Measurements from ENCODE around the gene ELFN2. TPM values are rescaled to one million over a fixed set of nuclear protein-coding genes. Genes with fewer than 3 reads are reported as not detected.

The ELFN2 gene
- total RNA-seq, 4 donors from 2014 or later: 0.30 to 4.4 (median 3.1) TPM

GRCh38 chr22:37337204-37337943 lies 89.9 kb downstream of the ELFN2 start:
- WGBS, 2 donors: 72 to 73% methylated on average over 8 of the region's 8 CpGs
- Histone ChIP-seq H3K27ac (no peak overlapping the region), H3K4me1 (peaks cover 0 to 11% (median 4%) of the 10 kb centered on the region in 4 donors), H3K4me3 (no peak overlapping the region), H3K36me3 (no peaks in the 10 kb centered on the region), H3K9me3 (no peaks in the 10 kb centered on the region), H3K27me3 (peaks cover 0 to 79% of the 10 kb centered on the region in 2 donors)
- DNase-seq (ENCODE audit: low spot score in 2 of 2): no peak
- TF ChIP-seq CTCF (IDR thresholded peaks at IDR 0.05) (no peak), POLR2A (IDR thresholded peaks at IDR 0.05) (no peak), EP300 (IDR thresholded peaks at IDR 0.05) (no peak)

GRCh38 chr22:37336579-37336978 lies 90.7 kb downstream of the ELFN2 start:
- WGBS, 2 donors: 57 to 64% methylated on average over 8 of the region's 8 CpGs
- Histone ChIP-seq H3K4me3 (no peak overlapping the region), H3K27ac (no peak overlapping the region), H3K36me3 (no peaks in the 10 kb centered on the region), H3K9me3 (no peaks in the 10 kb centered on the region), H3K4me1 (peaks cover 0 to 11% (median 4%) of the 10 kb centered on the region in 4 donors), H3K27me3 (peaks cover 0 to 83% of the 10 kb centered on the region in 2 donors)
- no peak for DNase-seq (ENCODE audit: low spot score in 2 of 2)
- TF ChIP-seq POLR2A (IDR thresholded peaks at IDR 0.05) (no peak), EP300 (IDR thresholded peaks at IDR 0.05) (no peak), CTCF (IDR thresholded peaks at IDR 0.05) (no peak)

GRCh38 chr22:37335806-37336199 lies 91.5 kb downstream of the ELFN2 start:
- no peak overlapping the region for H3K27ac ChIP-seq
- peaks cover 0 to 84% of the 10 kb centered on the region in 2 donors for H3K27me3 ChIP-seq
- no peak for DNase-seq (ENCODE audit: low spot score in 2 of 2)

GRCh38 chr22:37334859-37335805 lies 92.1 kb downstream of the ELFN2 start:
- WGBS, 2 donors: 3 to 4% methylated on average over 45 to 46 of the region's 50 CpGs
- Histone ChIP-seq H3K4me1 (peaks cover 0 to 11% (median 4%) of the 10 kb centered on the region in 4 donors), H3K4me3 (no peak overlapping the region), H3K27me3 (peaks cover 0 to 90% of the 10 kb centered on the region in 2 donors), H3K9me3 (no peaks in the 10 kb centered on the region), H3K36me3 (no peaks in the 10 kb centered on the region), H3K27ac (no peak overlapping the region)
- TF ChIP-seq EP300 (IDR thresholded peaks at IDR 0.05): no peak
- no peak for TF ChIP-seq POLR2A (IDR thresholded peaks at IDR 0.05)
- no peak for TF ChIP-seq CTCF (IDR thresholded peaks at IDR 0.05)
- no peak for DNase-seq (ENCODE audit: low spot score in 2 of 2)

More at GRCh38 chr22:37335806-37336199, 91.5 kb downstream of the ELFN2 start:
- no peak overlapping the region for H3K4me3 ChIP-seq
- no peaks in the 10 kb centered on the region for H3K9me3 ChIP-seq
- peaks cover 0 to 11% (median 4%) of the 10 kb centered on the region in 4 donors for H3K4me1 ChIP-seq
- H3K36me3 ChIP-seq: no peaks in the 10 kb centered on the region
- 24 to 27% methylated on average over 7 of the region's 7 CpGs for WGBS, 2 donors
- no peak for TF ChIP-seq CTCF (IDR thresholded peaks at IDR 0.05)
- no peak for TF ChIP-seq EP300 (IDR thresholded peaks at IDR 0.05)
- TF ChIP-seq POLR2A (IDR thresholded peaks at IDR 0.05): no peak

All from tibial nerve (tissue), 4 donors.